ENCODE measurements around the gene SH3BP1.

The SH3BP1 gene

DNA sequence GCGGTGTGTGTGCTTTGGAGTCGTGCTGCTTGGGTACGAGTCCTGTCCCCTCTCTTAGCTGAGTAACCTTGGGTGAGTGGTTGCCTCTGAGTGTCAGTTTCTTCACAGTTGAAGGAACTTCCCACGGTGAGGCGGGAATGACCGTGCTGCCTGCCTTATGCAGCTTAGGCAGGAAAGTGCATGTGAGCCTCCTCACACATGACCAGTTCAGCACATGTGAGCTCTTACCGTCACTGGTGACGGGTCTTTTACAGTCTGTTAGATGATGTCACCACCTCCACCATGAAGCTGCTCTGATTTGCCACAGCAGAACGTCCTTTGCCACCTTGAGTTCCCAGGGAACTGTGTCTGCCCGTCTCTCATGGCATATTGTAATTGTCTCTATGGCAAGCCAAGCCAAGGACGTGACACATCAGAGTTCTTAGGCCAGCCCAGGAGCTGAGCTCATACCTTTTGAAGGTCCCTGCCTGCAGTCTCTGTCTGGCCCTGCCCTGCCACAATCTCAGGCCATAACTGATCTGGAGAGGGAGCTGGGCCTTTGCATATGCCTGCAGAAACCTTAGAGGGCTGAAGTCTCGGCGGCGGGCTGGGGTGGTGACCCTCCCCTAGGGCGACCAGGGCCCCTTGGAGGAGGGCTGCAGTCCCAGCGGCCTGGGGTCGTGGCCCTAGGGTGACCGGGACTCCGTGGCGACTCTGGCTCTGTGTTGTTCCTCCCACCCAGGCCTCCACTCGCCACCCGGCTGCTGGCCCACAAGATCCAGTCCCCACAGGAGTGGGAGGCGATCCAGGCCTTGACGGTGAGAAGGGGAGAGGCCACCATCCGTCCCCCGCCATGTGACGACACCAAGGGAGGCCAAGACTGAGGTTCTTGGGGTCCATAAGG lies 23.0 kb upstream of the SH3BP1 start:
- no peak for DNase-seq (ENCODE audit: low read depth)

DNA sequence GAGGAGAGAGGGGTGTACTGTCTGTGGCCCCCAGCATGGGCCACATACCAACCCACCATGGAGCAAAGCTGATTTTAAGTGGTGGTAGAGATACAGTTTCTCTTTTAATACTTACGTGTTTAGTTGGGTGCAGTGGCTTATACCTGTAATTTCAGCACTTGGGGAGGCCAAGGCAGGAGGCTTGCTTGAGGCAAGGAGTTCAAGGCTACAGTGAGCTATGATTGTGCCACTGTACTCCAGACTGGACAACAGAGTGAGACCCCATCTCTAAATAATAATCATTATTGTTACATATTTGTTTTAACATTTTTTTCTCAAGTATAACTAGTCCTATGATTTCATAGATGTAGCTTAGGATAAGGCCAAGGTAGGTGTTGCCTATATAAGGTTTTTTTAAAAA lies 22.0 kb upstream of the SH3BP1 start:
- DNase-seq (ENCODE audit: low read depth) = no peak

DNA sequence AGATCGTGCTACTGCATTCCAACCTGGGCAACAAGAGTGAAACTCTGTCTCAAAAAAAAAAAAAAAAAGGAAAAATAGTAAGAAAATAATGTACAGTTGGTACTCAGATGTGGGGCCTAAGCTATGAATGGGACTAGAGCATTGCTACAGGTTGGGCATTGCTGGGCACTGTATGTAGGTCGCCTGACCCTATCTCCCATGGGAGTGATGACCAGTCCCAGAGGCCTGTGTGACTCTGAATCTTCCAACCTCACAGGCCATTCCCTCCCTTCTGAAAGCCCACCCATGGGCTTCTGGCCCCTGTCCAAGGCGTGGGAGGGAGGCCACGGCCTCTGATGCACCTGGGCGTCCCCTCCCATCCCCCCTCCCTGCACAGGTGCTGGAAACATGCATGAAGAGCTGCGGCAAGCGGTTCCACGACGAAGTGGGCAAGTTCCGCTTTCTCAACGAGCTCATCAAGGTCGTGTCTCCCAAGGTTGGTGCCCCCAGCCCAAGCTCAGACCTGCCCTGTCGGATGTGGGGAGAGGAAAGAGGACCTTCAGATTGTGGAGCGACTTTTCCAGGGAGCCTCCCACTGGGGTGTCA lies 21.3 kb upstream of the SH3BP1 start:
- DNase-seq (ENCODE audit: low read depth) = no peak

DNA sequence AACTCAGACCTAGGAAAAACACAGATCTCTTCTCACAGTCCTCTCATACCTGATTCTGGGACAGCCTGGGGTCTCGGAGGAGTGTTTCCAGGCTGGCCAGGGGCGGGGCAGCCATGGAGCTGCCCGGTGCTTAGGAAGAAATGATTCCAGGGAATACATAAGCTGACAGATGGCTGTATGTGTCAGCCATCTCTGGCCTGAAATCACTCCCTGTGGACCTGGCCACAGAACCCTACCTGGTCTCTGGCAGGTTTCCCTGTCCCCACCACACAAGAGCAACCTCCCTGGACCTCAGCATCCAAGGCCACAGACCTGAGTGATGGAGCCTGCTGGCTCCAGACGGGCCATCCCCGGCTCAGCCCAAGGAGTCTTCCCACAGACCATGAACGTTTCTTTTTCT lies 20.8 kb upstream of the SH3BP1 start:
- no peak for DNase-seq (ENCODE audit: low read depth)

DNA sequence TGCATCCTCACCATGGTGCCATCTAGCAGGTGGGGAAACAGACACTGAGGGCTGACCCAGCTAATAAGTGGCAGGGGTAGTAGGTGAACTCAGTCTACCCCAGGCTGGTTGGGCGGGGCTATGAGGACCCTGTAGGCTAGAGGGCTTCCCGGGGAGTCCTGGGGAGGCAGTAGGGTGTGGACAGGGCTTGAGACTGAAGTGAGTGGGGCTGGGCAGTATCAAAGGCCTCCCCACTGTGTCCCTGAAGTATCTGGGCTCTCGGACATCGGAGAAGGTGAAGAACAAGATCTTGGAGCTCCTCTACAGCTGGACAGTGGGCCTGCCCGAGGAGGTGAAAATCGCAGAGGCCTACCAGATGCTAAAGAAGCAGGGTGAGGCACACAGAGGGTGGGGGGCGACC lies 19.5 kb upstream of the SH3BP1 start:
- DNase-seq (ENCODE audit: low read depth) = no peak

DNA sequence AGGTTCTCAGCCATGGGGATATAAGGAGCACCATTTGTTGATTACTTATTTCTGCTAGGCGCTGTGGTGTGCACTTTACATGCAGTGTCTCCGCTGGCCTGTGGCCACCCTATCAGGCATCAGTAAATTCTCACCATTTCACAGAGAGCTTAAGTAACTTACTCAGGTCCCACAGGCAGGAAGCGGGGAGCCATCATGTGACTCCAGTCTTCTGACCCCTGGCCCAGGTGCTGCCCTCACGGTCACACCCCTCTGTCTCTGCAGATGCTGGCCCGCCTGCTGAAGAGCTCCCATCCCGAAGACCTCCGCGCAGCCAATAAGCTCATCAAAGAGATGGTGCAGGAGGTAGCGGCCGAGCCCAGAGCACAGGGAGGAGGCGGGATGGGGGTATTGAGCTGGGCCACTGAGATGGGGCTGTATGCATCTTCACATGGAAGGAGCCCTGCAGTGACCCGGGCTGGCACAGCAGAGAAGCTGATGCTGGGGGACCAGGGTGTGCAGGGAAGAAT lies 18.1 kb upstream of the SH3BP1 start:
- no peak for DNase-seq (ENCODE audit: low read depth)

DNA sequence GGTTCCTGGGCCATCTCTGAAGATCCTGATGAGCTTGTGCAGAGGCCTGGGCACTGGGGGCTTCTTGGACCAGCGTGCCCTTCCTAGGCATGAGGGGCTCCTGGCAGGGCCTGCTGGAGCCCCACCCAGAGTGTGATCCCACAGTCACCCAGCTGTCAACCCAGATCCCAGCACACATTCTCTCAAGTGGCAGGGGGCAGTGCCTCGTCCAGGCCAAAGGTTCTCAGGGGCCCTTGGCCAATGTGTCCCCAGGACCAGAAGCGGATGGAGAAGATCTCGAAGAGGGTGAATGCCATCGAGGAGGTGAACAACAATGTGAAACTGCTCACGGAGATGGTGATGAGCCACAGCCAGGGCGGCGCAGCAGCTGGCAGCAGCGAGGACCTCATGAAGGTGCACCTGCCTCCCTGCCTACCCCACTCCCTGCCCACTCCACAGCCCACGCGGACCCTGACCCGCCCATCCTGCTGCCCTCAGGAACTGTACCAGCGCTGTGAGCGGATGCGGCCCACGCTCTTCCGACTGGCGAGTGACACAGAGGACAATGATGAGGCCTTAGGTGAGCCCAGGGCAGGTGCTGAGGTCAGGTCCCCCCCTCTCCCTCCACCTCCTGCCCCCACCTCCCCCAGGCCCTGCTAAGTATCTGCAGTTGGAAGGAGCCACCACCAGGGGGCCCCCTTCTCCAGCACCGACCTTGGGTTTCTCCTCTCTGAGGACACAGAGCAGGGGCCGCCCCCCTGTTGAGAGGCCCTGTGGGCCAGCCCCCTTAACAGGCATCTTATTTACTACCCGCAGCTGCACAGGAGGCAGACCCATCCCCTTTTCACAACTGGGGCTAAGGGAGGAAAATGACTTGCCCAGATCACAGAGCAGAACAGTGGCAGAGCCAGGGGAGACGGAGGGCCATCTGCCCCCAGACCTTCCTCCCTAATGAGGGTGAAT lies 16.1 kb upstream of the SH3BP1 start:
- peak; percentile 67 for DNase-seq (ENCODE audit: low read depth)

DNA sequence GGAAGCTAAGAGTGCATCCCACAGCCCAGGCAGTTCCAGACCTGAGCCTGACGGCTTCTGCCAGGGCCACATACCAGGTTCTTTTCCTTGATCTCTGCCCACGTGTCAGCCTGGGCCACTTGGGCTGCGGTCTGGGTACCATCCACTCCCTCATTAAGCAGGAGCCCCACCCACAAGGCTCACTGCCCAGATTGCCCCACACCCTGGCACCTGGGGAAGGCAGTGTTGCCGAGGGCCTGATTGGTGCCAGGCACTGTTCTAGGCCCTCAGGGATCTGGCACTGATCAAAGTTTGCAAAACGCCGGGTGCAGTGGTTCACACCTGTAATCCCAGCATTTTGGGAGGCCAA lies 15.5 kb upstream of the SH3BP1 start:
- no peak for DNase-seq (ENCODE audit: low read depth)

DNA sequence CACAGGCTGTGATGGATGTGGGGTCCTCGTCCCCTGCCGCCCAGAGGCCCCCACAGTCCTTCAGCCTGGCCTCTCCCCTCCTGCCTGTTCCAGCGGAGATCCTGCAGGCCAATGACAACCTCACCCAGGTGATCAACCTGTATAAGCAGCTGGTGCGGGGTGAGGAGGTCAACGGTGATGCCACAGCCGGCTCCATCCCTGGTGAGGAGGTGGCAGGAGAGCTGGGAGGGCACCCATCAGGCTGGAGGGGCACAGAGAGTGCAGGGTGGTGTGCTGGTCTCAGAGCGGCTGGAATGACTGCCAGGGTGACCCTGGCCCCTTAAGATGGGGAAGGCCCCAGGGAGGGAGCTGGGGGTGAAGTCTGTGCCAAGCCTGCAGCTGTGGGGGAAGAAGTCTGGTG lies 14.6 kb upstream of the SH3BP1 start:
- DNase-seq (ENCODE audit: low read depth) = no peak

DNA sequence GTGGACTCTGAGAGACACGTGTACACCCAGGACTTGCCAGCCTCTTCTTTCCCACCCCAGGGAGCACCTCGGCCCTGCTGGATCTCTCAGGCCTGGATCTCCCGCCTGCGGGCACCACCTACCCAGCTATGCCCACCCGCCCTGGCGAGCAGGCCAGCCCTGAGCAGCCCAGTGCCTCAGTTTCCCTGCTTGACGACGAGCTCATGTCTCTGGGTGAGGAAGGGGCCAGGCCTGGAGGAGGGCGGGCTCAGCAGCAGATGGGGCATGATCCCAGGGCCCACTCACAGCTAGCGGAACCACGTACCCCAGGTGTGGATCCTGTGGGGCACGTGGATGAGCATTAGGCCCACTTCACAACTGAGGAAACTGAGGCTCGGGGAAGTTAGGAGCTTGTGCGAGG lies 13.7 kb upstream of the SH3BP1 start:
- no peak for DNase-seq (ENCODE audit: low read depth)

DNA sequence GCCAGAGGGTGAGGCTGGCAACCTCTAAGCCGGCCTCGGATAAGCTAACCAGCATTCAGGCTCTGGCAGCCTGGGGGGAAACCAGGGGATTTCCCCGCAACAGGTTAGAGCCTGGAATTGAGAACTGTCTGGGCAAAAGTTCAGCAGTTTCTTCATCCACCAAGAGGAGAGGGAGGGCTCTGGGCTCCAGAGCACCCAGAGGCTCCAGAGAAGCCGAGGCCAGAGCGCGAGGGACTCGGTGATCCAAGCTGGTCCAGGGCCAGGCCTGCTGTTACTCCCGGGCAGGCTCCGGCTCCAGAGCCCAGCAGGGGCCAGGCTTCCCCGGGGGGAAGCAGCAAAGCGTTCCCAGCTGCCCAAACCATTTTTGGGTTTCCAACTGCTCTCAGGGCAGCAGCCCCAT lies 13.3 kb upstream of the SH3BP1 start:
- DNase-seq (ENCODE audit: low read depth) = no peak

DNA sequence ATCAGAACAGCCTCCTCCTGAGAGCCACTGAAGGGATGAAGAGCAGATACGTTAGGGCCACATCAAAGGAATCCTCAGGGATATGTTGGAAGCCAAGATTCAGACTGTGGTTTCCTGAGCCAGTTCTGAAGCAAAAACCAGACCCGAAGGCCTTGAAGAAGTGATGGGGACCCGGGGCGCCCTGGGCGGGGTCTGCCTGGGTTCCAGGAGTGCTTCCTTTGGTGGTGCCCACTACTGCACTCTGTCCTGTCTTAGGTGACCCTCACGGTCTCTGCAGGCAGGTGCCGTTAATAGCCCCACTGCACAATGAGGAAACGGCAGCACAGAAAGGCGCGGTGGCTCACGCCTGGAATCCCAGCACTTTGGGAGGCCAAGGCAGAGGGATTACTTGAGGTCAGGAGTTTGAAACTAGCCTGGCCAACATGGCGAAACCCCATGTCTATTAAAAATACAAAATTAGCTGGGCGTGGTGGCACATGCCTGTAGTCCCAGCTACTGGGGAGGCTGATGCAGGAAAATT lies 12.9 kb upstream of the SH3BP1 start:
- no peak for DNase-seq (ENCODE audit: low read depth)

DNA sequence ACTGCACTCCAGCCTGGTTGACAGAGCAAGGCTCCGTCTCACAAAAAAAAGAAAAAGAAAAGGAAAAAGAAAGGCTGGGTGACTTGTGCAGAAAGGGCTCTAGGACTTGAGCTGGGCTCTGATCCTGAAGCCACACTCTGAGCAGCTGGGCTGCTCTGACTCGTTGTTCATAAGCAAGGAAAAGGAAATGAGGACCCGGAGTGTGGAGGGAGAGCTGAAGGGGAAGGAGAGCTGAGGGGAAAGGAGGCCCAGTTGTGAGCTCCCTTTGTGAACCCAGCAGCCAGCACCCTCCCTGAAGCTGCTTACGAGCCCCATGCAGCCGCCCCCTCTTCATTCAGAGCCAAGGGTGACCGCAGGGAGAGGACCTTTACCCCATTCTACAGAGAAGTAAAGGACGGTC lies 12.3 kb upstream of the SH3BP1 start:
- no peak for DNase-seq (ENCODE audit: low read depth)

DNA sequence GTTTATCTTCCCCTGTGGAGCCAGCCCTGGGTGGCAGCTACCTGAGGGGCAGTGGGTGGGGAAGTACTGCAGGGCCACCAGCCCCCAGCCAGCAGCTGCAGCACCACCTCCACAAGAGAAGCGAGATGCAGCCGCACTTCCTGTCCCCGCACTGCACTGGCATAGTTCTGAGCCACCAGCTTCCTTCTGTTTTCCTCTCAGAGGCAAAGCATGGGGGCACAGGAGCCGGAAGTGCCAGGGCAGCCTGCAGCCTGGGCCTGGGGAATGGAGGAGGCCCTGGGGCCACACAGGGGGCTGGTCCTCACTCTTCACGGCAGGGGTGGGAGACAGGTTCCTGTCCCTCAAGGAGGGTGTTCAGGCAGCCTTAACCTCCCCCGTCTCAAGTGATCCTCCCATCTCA lies 11.9 kb upstream of the SH3BP1 start:
- DNase-seq (ENCODE audit: low read depth) = no peak

DNA sequence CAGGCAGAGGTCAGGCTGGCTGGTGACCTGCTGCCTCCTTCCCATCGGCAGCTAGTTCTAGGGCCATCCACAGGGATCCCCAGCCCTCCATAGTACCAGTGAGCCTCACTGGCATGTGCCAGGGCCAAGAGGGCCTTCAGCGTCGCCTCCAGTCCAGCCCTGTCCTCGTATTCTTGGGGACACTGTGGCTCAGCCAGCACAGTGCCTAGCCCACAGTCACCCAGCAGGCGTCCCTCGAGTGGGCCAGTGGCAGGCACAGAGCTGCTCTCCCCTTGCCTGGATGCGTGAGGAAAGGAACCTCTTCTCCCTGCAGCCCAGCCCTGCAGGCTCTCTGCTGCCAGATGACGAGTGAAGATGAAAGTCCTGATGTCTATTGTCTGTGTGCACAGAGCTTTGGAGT lies 10.6 kb upstream of the SH3BP1 start:
- DNase-seq (ENCODE audit: low read depth) = no peak

DNA sequence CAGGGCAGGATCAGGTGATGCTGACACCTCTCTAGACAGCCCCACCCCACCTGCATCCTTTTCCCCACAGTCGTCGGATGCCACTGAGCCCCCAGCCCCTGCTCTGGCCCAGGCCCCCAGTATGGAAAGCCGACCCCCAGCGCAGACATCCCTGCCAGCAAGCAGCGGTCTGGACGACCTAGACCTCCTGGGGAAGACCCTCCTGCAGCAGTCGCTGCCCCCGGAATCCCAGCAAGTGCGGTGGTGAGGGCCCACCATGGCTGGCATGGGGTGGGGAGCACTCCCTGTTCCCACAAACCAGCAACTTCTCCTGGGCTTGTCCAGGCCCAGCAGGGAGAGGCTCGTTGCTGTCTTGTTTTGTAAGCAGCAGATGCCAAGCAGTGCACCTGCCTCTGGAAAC lies 9.5 kb upstream of the SH3BP1 start:
- no peak for DNase-seq (ENCODE audit: low read depth)

DNA sequence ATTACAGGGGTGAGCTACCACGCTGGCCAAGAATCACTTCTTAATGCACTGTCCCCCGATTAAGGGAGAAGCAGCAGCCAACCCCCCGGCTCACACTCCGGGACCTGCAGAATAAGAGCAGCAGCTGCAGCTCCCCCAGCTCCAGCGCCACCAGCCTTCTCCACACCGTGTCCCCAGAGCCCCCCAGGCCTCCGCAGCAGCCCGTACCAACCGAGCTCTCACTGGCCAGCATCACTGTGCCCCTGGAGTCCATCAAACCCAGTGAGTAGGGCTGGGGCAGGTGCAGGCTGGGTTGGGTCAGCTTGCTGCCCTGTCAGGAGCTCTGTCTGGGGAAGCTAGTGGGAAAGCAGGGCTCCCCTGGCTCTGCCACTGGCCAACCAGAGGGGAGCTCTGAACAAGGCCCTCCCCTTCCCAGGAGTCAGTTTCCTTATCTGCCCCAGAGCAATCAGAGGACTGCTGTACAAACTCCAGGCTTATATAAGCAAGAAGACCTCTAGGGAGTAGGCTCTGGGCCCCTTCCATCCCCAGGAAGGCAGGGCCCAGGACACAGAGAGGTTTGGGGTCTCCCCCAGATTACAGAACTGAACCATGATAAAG lies 8.5 kb upstream of the SH3BP1 start:
- no peak for DNase-seq (ENCODE audit: low read depth)

DNA sequence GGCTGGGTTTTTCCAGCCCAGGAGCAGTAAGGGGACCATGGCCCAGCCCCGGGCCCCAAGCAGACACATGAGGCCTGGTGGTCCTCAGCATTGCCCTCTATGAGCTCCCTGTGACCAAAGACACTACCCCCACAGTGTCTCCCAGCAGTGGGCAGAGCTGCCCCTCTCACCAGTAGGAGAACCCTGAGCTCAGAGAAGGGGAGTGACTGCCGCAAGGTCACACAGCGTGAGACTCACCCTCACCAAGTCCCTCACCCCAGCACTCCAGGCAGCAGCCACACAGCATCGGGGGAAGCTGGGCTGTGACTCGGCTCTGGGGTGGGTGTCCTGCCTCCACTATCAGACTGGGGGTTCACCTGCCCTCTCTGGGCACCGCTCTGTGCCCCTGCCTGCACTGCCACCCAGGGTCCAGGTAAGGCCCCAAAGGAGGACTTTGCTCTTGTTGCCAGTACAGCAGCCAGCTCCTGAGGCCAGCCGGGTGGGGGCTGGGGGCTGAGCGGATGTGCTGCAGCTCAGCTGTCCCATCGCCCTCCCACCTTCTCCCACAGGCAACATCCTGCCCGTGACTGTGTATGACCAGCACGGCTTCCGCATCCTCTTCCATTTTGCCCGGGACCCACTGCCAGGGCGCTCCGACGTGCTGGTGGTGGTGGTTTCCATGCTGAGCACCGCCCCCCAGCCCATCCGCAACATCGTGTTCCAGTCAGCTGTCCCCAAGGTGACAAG lies 7.9 kb upstream of the SH3BP1 start:
- no peak for DNase-seq (ENCODE audit: low read depth)

DNA sequence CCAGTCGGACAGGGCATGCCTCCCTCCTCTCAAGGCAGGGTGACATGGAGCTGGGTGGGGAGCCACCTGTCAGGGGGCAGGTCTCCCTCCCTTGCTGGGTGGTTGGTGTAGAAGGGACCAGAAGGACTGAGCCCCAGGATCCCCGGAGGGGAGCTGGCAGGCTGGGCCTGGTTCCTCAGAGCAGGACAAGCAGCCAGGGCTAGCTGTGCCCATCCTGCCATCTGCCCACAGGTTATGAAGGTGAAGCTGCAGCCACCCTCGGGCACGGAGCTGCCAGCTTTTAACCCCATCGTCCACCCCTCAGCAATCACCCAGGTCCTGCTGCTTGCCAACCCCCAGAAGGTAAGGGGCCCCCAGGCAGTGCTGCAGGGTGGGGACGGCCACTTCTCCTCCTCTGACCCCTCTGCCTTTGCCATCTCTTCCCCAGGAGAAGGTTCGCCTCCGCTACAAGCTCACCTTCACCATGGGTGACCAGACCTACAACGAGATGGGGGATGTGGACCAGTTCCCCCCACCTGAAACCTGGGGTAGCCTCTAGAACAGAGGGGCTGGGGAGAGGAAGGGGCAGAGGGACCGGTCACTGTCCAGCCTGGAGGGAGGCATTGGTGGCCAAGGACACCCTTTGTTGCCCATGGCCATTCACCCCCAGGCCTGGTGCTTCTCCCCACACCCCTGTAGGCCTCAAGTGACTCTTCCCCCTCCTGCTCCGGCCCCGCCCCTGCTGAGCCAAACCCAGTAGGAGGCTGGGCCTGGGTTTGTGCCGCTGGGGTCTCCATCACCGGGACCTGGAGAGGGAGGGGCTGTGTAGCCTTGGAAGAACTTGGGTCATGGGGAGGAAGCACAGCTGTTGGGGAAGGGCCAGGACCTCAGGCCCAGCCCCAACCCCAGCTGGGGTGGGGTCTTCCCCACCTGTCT lies 7.0 kb upstream of the SH3BP1 start:
- DNase-seq (ENCODE audit: low read depth) = no peak

DNA sequence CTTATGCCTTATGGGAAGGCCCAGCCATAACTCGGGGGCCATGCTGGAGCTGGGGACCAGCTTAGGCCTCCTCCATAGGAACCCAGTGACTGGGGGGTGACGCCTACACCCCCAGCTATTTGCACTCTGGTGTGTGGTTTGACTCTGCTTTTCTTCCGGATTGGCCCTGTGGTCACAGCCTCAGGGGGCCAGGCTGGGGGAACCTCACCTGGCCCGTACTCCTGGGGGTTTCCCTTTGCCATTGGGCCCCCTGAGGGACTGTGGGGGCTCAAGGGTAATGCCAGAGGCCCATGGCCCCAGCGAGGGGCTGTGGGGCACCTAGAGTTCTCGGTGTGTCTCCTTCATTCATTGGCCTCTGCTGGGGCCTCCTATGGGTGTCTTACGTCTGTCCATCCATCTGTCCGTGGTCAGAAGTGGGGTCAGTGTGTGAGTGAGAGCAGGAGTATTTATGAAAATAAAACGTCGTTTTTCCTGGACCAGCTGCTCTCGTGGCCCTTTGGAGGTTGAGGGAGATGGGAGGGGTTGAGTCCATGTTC lies 6.3 kb upstream of the SH3BP1 start:
- DNase-seq (ENCODE audit: low read depth) = no peak
